Measurements from ENCODE around the gene SLC35G6. TPM values are rescaled to one million over a fixed set of nuclear protein-coding genes. Genes with fewer than 3 reads are reported as not detected.
A peak's percentile ranks its signal among the peaks of the same experiment; 100 is the strongest.

SLC35G6 gene
- total RNA-seq, 1 donor from 2014 or later = not detected

DNA sequence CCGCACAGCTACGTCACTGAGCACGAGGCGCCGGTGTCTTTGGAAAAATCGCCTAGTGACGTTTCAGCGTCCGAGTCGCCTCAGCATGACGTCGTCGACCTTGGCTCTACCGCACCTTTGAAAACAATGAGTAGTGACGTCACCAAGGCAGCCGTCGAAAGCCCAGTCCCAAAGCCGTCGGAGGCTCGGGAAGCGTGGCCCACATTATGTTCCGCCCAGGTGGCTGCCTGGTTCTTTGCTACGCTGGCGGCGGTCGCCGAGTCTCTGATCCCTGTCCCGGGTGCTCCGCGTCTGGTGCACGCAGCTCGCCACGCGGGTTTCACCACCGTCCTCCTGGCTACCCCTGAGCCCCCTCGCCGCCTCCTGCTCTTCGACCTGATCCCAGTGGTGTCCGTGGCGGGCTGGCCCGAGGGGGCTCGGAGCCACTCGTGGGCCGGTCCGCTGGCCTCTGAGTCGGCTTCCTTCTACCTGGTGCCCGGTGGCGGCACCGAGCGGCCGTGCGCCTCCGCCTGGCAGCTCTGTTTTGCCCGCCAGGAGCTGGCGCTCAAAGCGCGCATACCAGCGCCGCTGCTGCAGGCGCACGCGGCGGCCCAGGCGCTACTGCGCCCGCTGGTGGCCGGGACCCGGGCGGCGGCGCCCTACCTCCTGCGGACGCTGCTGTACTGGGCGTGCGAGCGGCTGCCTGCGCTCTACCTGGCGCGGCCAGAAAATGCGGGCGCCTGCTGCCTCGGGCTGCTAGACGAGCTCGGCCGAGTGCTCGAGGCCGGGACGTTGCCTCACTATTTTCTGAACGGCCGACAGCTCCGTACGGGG is 44.5 kb upstream of the SLC35G6 start:
- H3K27ac ChIP-seq = no peak overlapping the region
- H3K4me3 ChIP-seq = peak overlapping the region; percentile 74
- H3K4me1 Mint-ChIP-seq = peaks cover 38% of the 10 kb centered on the region
- TF ChIP-seq EZH2 (IDR thresholded peaks at IDR 0.05) = no peak
- TF ChIP-seq, protein P1, sequence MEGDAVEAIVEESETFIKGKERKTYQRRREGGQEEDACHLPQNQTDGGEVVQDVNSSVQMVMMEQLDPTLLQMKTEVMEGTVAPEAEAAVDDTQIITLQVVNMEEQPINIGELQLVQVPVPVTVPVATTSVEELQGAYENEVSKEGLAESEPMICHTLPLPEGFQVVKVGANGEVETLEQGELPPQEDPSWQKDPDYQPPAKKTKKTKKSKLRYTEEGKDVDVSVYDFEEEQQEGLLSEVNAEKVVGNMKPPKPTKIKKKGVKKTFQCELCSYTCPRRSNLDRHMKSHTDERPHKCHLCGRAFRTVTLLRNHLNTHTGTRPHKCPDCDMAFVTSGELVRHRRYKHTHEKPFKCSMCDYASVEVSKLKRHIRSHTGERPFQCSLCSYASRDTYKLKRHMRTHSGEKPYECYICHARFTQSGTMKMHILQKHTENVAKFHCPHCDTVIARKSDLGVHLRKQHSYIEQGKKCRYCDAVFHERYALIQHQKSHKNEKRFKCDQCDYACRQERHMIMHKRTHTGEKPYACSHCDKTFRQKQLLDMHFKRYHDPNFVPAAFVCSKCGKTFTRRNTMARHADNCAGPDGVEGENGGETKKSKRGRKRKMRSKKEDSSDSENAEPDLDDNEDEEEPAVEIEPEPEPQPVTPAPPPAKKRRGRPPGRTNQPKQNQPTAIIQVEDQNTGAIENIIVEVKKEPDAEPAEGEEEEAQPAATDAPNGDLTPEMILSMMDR (IDR thresholded peaks at IDR 0.05) = peak; percentile 78
- H3K27me3 ChIP-seq = peaks cover 58% of the 10 kb centered on the region
- H4K20me1 ChIP-seq (ENCODE audit: low read depth) = no peaks in the 10 kb centered on the region
- H3K36me3 Mint-ChIP-seq = no peaks in the 10 kb centered on the region
- H3K36me3 ChIP-seq = no peaks in the 10 kb centered on the region
- H3K27me3 Mint-ChIP-seq (ENCODE audit: insufficient read depth, low read depth) = peaks cover 38% of the 10 kb centered on the region
- H3K4me2 ChIP-seq = peak overlapping the region; percentile 93
- H3K4me1 ChIP-seq = peaks cover 20% of the 10 kb centered on the region
- peak; percentile 96 for DNase-seq (ENCODE audit: low spot score)
- no peaks in the 10 kb centered on the region for H3K9me3 ChIP-seq (ENCODE audit: low read depth)
- peak overlapping the region; percentile 85 for H3K4me3 Mint-ChIP-seq
- no peak overlapping the region for H3K9ac ChIP-seq
- peaks cover 43% of the 10 kb centered on the region for H3F3A ChIP-seq (ENCODE audit: low read depth)
- peak overlapping the region; percentile 72 for H2AFZ ChIP-seq (replicated peaks)
- H3K79me2 ChIP-seq (ENCODE audit: low read depth) = no peaks in the 10 kb centered on the region
- H3K27ac Mint-ChIP-seq = no peak overlapping the region
- H3K9me3 Mint-ChIP-seq = no peaks in the 10 kb centered on the region

DNA sequence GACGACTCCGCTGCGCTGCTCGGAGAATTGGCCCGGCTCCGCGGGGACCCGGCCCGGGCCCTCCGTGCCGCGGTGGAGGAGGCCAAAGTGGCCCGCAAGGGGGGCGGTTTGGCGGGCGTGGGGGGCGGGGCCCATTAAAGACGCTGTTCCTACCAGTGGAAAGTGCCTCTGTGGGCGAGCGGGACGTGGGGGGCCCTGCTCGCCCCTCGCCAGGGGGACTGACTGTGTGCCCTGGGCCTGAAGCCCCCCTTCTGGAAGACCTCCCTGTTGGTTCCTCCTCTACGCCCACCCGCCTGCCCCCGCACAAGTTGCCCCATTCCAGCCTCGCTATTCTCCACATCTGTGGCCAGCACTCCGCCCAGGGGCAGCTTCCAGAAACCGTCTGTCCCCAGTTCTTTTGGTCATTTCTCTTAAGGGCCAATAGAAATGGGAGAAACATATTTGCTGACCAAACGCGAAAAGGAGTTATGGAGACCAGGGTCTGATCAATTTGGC is 43.8 kb upstream of the SLC35G6 start:
- Histone ChIP-seq H3K79me2 (ENCODE audit: low read depth) (no peaks in the 10 kb centered on the region), H2AFZ (replicated peaks) (peak overlapping the region; percentile 72), H3K9ac (no peak overlapping the region), H3K9me3 (ENCODE audit: low read depth) (no peaks in the 10 kb centered on the region), H3F3A (ENCODE audit: low read depth) (peaks cover 43% of the 10 kb centered on the region), H3K4me3 (peak overlapping the region; percentile 74), H3K36me3 (no peaks in the 10 kb centered on the region), H3K27ac (no peak overlapping the region), H3K27me3 (peaks cover 58% of the 10 kb centered on the region), H4K20me1 (ENCODE audit: low read depth) (no peaks in the 10 kb centered on the region), H3K4me1 (peaks cover 20% of the 10 kb centered on the region), H3K4me2 (peak overlapping the region; percentile 93)
- TF ChIP-seq, protein P1 (IDR thresholded peaks at IDR 0.05) = no peak
- TF ChIP-seq EZH2phosphoT487 (IDR thresholded peaks at IDR 0.05) = no peak
- TF ChIP-seq EZH2 (IDR thresholded peaks at IDR 0.05) = no peak
- peaks cover 43% of the 10 kb centered on the region for H3K4me1 Mint-ChIP-seq
- peak overlapping the region; percentile 89 for H3K4me3 Mint-ChIP-seq
- no peaks in the 10 kb centered on the region for H3K9me3 Mint-ChIP-seq
- no peaks in the 10 kb centered on the region for H3K36me3 Mint-ChIP-seq
- no peak for DNase-seq (ENCODE audit: low spot score)
- peaks cover 38% of the 10 kb centered on the region for H3K27me3 Mint-ChIP-seq (ENCODE audit: insufficient read depth, low read depth)
- peak overlapping the region; percentile 42 for H3K27ac Mint-ChIP-seq

DNA sequence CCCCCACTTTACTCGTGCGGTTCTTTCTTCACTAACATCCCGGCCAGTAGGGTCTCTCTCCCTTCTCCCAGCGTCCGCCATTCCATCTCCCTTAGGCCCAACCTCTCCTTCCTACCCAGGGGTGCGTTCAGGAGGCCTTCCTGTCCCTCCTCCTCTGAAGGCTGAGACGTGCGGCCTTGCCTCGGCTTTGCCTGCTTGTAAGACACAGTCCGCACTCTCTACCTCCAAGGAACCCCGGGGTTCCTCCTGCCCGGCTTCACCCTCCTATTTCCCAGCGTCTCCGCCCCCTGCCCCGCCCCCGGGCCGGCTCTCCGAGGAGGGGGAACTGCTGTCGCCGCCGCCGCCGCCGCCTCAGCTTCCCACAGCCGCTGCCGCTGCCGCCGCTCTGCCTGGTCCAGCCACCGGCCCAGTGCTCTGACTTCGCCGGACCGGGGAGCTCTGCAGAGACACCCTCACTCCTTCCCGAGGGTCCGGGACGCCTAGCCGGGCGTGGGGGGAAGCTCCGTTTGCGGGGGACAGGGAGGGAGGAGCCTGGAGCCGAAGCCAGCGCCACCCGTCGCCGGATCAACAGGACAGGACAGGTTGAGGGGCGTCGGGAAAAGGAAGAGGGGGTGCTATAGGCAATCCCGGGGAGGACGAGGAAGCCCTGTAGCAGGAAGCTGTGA is 43.2 kb upstream of the SLC35G6 start:
- Histone ChIP-seq H3K9me3 (ENCODE audit: low read depth) (no peaks in the 10 kb centered on the region), H3K27me3 (peaks cover 61% of the 10 kb centered on the region), H2AFZ (replicated peaks) (peak overlapping the region; percentile 84), H3K4me2 (peak overlapping the region; percentile 93), H3K4me3 (peak overlapping the region; percentile 74), H3K9ac (no peak overlapping the region), H3K36me3 (no peaks in the 10 kb centered on the region), H3K27ac (no peak overlapping the region), H3F3A (ENCODE audit: low read depth) (peaks cover 43% of the 10 kb centered on the region), H3K4me1 (peaks cover 20% of the 10 kb centered on the region), H4K20me1 (ENCODE audit: low read depth) (no peaks in the 10 kb centered on the region), H3K79me2 (ENCODE audit: low read depth) (no peaks in the 10 kb centered on the region)
- H3K27ac Mint-ChIP-seq = peak overlapping the region; percentile 42
- no peaks in the 10 kb centered on the region for H3K9me3 Mint-ChIP-seq
- peak; percentile 88 for DNase-seq (ENCODE audit: low spot score)
- no peaks in the 10 kb centered on the region for H3K36me3 Mint-ChIP-seq
- TF ChIP-seq, protein P1 (IDR thresholded peaks at IDR 0.05) = no peak
- TF ChIP-seq EZH2 (IDR thresholded peaks at IDR 0.05) (peak; percentile 90), EZH2phosphoT487 (IDR thresholded peaks at IDR 0.05) (peak; percentile 84)
- H3K27me3 Mint-ChIP-seq (ENCODE audit: insufficient read depth, low read depth) = peaks cover 38% of the 10 kb centered on the region
- peaks cover 44% of the 10 kb centered on the region for H3K4me1 Mint-ChIP-seq
- peak overlapping the region; percentile 89 for H3K4me3 Mint-ChIP-seq
